NT2/D1 (cell line): ENCODE data around the gene PASK.

Source experiments
- SUZ12 ChIP-seq: IDR thresholded peaks from 2 replicates; pipeline ENCODE4 v1.6.1; 2011; ENCODE audit not compliant: insufficient read length, insufficient read depth; ENCODE audit errors: extremely low read depth
- YY1 ChIP-seq: IDR thresholded peaks from 2 replicates; pipeline ENCODE4 v1.6.1; 2011; ENCODE audit not compliant: insufficient read length, insufficient read depth
- ZNF274 ChIP-seq: IDR thresholded peaks from 2 replicates; pipeline ENCODE4 v1.6.1; 2011; ENCODE audit warnings: mild to moderate bottlenecking, low read depth, low read length

DNA sequence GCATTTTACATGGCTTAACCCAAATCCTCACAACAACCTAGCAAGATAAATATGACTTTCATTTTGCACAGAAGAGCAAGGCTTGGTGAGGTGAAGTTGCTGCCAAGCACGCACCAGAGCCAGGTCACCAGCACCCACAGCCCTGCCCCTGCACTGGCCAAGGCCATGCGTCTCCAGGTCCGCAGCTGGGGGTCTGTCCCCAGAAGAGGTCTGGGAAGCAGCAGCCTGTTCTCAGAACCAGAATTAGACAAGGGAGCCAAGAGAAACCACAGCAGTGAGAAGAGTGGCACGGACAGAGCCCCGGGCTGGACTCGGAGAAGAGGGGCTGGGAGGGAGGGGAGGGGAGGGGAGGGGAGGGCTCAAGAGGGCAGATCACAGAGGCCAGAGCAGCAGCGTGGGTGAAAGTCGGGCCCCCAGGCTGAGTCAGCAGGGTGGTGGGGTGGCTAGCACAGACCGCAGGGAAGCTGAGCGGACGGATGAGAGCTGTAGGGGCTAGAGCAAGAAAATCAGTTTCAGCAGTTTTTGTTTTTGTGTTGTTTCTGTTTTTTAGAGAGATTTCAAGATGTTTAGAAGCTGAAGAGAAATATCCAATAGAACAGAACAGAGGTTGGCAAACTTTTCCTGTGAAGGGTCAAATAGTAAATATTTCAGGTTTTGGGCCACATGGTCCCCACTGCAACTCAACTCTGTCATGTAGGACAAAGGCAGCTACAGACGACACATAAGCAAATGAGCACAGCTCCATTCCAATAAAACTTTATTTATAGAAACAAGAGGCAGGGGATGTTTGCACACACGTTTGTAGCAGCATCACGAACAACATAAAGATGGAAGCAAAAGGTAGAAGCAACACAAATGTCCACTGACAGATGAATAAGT is 39.8 kb downstream of the PASK start:
- TF ChIP-seq YY1: no peak
- no peak for TF ChIP-seq ZNF274
- TF ChIP-seq SUZ12: no peak
